HCT116 (cell line): ENCODE measurements around the gene CC2D2B. TPM values are rescaled to one million over a fixed set of nuclear protein-coding genes. Genes with fewer than 3 reads are reported as not detected.

Experiments
- ATAC-seq: fragments of 200-7000 bp; cut with Tn5 transposase; 2 replicates; pipeline ENCODE4 v1.9.1; 2020; ENCODE audit warnings: mild to moderate bottlenecking, moderate library complexity
- BruUV-seq: library from RNA; stranded (reverse); fragments of 400-500 nt; replicated peaks from 2 replicates; lab custom pipeline; 2021; lab: Mats Ljungman, UMichigan
- CTCF ChIA-PET: fragments of 300-600 bp; sonication (Branson Sonifier 250); formaldehyde crosslinking; loops from one replicate; lab custom pipeline; 2021; ENCODE audit warnings: antibody characterized with exemption; lab: Charles Lee
- POLR2A ChIA-PET: fragments of 300-600, 350-600 bp; sonication (Branson Sonifier 250); formaldehyde crosslinking; loops from one replicate; lab custom pipeline; 2021; ENCODE audit warnings: antibody characterized with exemption; lab: Charles Lee
- RAD21 ChIA-PET, 2 experiments: fragments of 300-600 bp; sonication (Branson Sonifier 250); formaldehyde crosslinking; loops; one replicate each; lab custom pipeline; 2023; ENCODE audit warnings: low total read pairs in 2 of 2; ENCODE audit not compliant: uncharacterized antibody in 2 of 2, unreplicated experiment in 2 of 2, low non-redundant PET in 1 of 2; lab: Charles Lee
- DNase-seq: peaks from one replicate; pipeline ENCODE4 v3.0.0-alpha.2; 2010; ENCODE audit warnings: low read depth, low spot score
- H2AFZ ChIP-seq: fragments of 200-600 bp; shearing (Covaris generic), sonication (generic); 2 replicates; pipeline ENCODE4 v1.6.1; 2017; ENCODE audit warnings: low read depth, mixed run types, mixed read lengths, antibody characterized with exemption, low read length; ENCODE audit not compliant: poor library complexity, severe bottlenecking
- H3K27ac ChIP-seq: 2 replicates; pipeline ENCODE4 v1.5.1; 2012; ENCODE audit warnings: low read depth, low read length
- H3K27me3 ChIP-seq: fragments of 200-600 bp; sonication (generic); 2 replicates; pipeline ENCODE4 v1.6.1; 2016; ENCODE audit warnings: mixed run types, low read length, mixed read lengths; ENCODE audit not compliant: insufficient read depth
- H3K36me3 ChIP-seq, 2 experiments: fragments of 200-500 bp in 1 of 2; fragments of 200-600 bp in 1 of 2; sonication (Bioruptor generic) in 1 of 2; sonication (generic) in 1 of 2; 2 replicates each; pipeline versions ENCODE4 v1.5.1 to v1.6.1; 2014 to 2016; ENCODE audit warnings: low read length in 2 of 2, inconsistent platforms in 1 of 2, mixed read lengths in 1 of 2, mixed run types in 1 of 2; ENCODE audit not compliant: insufficient read depth in 2 of 2, control insufficient read depth in 1 of 2
- H3K4me1 ChIP-seq, 2 experiments: fragments of 200-600 bp in 1 of 2; sonication (generic) in 1 of 2; 2 replicates each; pipeline versions ENCODE4 v1.5.1 to v1.6.1; 2012 to 2017; ENCODE audit warnings: low read length in 2 of 2, inconsistent platforms in 1 of 2, mild to moderate bottlenecking in 1 of 2, mixed read lengths in 1 of 2, mixed run types in 1 of 2, moderate library complexity in 1 of 2; ENCODE audit not compliant: insufficient read depth in 2 of 2, control insufficient read depth in 1 of 2
- H3K4me2 ChIP-seq: fragments of 200-600 bp; sonication (generic); 2 replicates; pipeline ENCODE4 v1.6.1; 2017; ENCODE audit warnings: mixed run types, low read length, mixed read lengths
- H3K4me3 ChIP-seq, 2 experiments: fragments of 200-600 bp in 1 of 2; sonication (generic) in 1 of 2; replicated peaks in 1 of 2; 2 replicates each; pipeline ENCODE4 v1.5.1; 2011 to 2016; ENCODE audit warnings: low read length in 2 of 2, control low read depth in 1 of 2, low read depth in 1 of 2, mild to moderate bottlenecking in 1 of 2, mixed read lengths in 1 of 2, mixed run types in 1 of 2
- H3K79me2 ChIP-seq: fragments of 200-600 bp; sonication (generic); 2 replicates; pipeline ENCODE4 v1.6.1; 2017; ENCODE audit warnings: mild to moderate bottlenecking, mixed run types, low read length, moderate library complexity, mixed read lengths; ENCODE audit not compliant: insufficient read depth
- H3K9ac ChIP-seq: fragments of 200-600 bp; sonication (generic); 2 replicates; pipeline ENCODE4 v1.6.1; 2016; ENCODE audit warnings: low read length, mixed read lengths
- H3K9me2 ChIP-seq: fragments of 200-600 bp; sonication (generic), shearing (Covaris generic); 2 replicates; pipeline ENCODE4 v1.6.1; 2017; ENCODE audit warnings: mixed run types, mild to moderate bottlenecking, moderate library complexity; ENCODE audit not compliant: insufficient read depth
- H3K9me3 ChIP-seq, 2 experiments: fragments of 200-500 bp in 1 of 2; fragments of 200-600 bp in 1 of 2; sonication (Bioruptor generic) in 1 of 2; sonication (generic) in 1 of 2; 2 replicates each; pipeline ENCODE4 v1.6.1; 2014 to 2017; ENCODE audit warnings: low read length in 2 of 2, mixed read lengths in 2 of 2, inconsistent platforms in 1 of 2, low read depth in 1 of 2, mild to moderate bottlenecking in 1 of 2, mixed run types in 1 of 2, moderate library complexity in 1 of 2; ENCODE audit not compliant: control insufficient read depth in 1 of 2, insufficient read depth in 1 of 2
- H4K20me1 ChIP-seq: fragments of 200-600 bp; sonication (generic), shearing (Covaris generic); 2 replicates; pipeline ENCODE4 v1.6.1; 2017; ENCODE audit warnings: mixed run types, mild to moderate bottlenecking, moderate library complexity; ENCODE audit not compliant: insufficient read depth
- CBX3 ChIP-seq: IDR thresholded peaks from 2 replicates; pipeline ENCODE4 v1.6.1; 2012; ENCODE audit warnings: low read depth
- EGR1 ChIP-seq: IDR thresholded peaks from 2 replicates; pipeline ENCODE4 v1.6.1; 2012; ENCODE audit warnings: low read depth
- EZH2 ChIP-seq: fragments of 200-600 bp; sonication (generic); IDR thresholded peaks from 2 replicates; pipeline ENCODE4 v1.6.1; 2017; ENCODE audit warnings: antibody characterized with exemption, mixed run types
- FOSL1 ChIP-seq: IDR thresholded peaks from 2 replicates; pipeline ENCODE4 v1.6.1; 2012; ENCODE audit warnings: low read depth
- JUND ChIP-seq: IDR thresholded peaks from 2 replicates; pipeline ENCODE4 v1.6.1; 2012
- POLR2A ChIP-seq: IDR thresholded peaks from 2 replicates; pipeline ENCODE4 v1.7.0; 2011; ENCODE audit warnings: borderline replicate concordance; ENCODE audit not compliant: insufficient read depth, insufficient read length; ENCODE audit errors: extremely low read depth
- RAD21 ChIP-seq: IDR thresholded peaks from 2 replicates; pipeline ENCODE4 v1.6.1; 2012; ENCODE audit warnings: low read depth, mild to moderate bottlenecking
- SIN3A ChIP-seq: IDR thresholded peaks from 2 replicates; pipeline ENCODE4 v1.6.1; 2012; ENCODE audit warnings: low read depth
- SP1 ChIP-seq: IDR thresholded peaks from 2 replicates; pipeline ENCODE4 v1.6.1; 2012; ENCODE audit warnings: low read depth
- SRF ChIP-seq: IDR thresholded peaks from 2 replicates; pipeline ENCODE4 v1.6.1; 2012; ENCODE audit warnings: low read depth
- TCF7L2 ChIP-seq: IDR thresholded peaks from 2 replicates; pipeline ENCODE4 v1.7.0; 2011; ENCODE audit warnings: borderline replicate concordance, inconsistent platforms; ENCODE audit not compliant: insufficient read depth, insufficient read length; ENCODE audit errors: extremely low read depth
- YY1 ChIP-seq: IDR thresholded peaks from 2 replicates; pipeline ENCODE4 v1.6.1; 2011; ENCODE audit warnings: low read length, low read depth, moderate library complexity, mild to moderate bottlenecking; ENCODE audit not compliant: insufficient replicate concordance; ENCODE audit errors: extremely low read depth
- ZFX ChIP-seq: fragments of 450-650 bp; IDR thresholded peaks from 2 replicates; pipeline ENCODE4 v1.6.1; 2017
- ZNF274 ChIP-seq: fragments of 200-500 bp; sonication (Bioruptor generic); IDR thresholded peaks from 2 replicates; pipeline ENCODE4 v1.6.1; 2014; ENCODE audit warnings: mild to moderate bottlenecking, low read depth, low read length, inconsistent platforms
- intact Hi-C: fragments of 100-400 bp; cut with micrococcal nuclease; formaldehyde crosslinking; loops from 2 replicates; pipeline ENCODE4 v1.10.0; 2022
- total RNA-seq: library from RNA; stranded (reverse); gene quantifications from one replicate; pipeline ENCODE4 v1.2.1, GENCODE V29; 2021; ENCODE audit not compliant: unreplicated experiment
- TF ChIP-seq, protein P1 (sequence below): IDR thresholded peaks from 2 replicates; pipeline ENCODE4 v1.6.1; 2011; ENCODE audit warnings: mild to moderate bottlenecking, low read length, moderate library complexity; ENCODE audit not compliant: insufficient replicate concordance; ENCODE audit errors: extremely low read depth
- TF ChIP-seq, protein P2 (sequence below): IDR thresholded peaks from 2 replicates; pipeline ENCODE4 v1.6.1; 2012
- TF ChIP-seq, protein P3 (sequence below), 3 experiments: fragments of 200-600 bp in 1 of 3; sonication (generic) in 1 of 3; IDR thresholded peaks in 2 of 3; conservative IDR thresholded peaks in 1 of 3; 2 replicates each; pipeline ENCODE4 v1.5.1; 2012 to 2017; ENCODE audit warnings: low read depth in 2 of 3, low read length in 2 of 3, antibody characterized with exemption in 1 of 3, borderline replicate concordance in 1 of 3, control low read depth in 1 of 3, mild to moderate bottlenecking in 1 of 3, mixed read lengths in 1 of 3, mixed run types in 1 of 3, moderate library complexity in 1 of 3; ENCODE audit not compliant: insufficient read depth in 1 of 3
- TF ChIP-seq, protein P4 (sequence below): IDR thresholded peaks from 2 replicates; pipeline ENCODE4 v1.6.1; 2012

The CC2D2B gene
- total RNA-seq, 1 experiment from 2014 or later: 0.20 TPM

DNA sequence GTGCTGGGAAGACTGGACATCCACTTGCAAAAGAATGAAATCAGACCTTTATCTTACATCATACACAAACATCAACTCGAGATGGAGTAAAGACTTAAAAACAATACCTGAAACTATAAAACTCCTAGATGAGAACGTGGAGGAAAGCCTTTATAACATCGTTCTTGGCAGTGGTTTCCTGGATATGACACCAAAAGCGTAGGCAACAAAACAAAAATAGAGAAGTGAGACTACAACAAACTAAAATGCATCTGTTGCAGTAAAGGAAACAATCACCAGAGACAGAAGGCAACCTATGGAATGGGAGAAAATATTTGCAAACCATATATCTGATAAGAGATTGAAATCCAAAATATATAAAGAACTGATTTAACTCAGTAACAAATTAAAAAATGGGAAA, 33.3 kb downstream of the CC2D2B start:
- no peaks in the 10 kb centered on the region for H3K27me3 ChIP-seq
- POLR2A ChIA-PET: no interaction called here
- H3K9ac ChIP-seq: no peak overlapping the region
- H3K27ac ChIP-seq: no peak overlapping the region
- no peaks in the 10 kb centered on the region for H3K9me2 ChIP-seq
- ATAC-seq (no peak), DNase-seq (no peak)
- no peaks in the 10 kb centered on the region; a peak in 1 of 4 replicates for H3K9me3 ChIP-seq
- no peak overlapping the region for H2AFZ ChIP-seq
- no peak overlapping the region for H3K4me2 ChIP-seq
- intact Hi-C loops: no loop called here
- RAD21 ChIA-PET: no interaction called here
- no peaks in the 10 kb centered on the region for H3K79me2 ChIP-seq
- TF ChIP-seq ZFX (no peak), EGR1 (no peak), ZNF274 (no peak), JUND (no peak), TCF7L2 (no peak), SIN3A (no peak), EZH2 (no peak), SRF (no peak), SP1 (no peak), CBX3 (no peak), RAD21 (no peak), YY1 (no peak), POLR2A (no peak), FOSL1 (no peak)
- TF ChIP-seq, protein P1, sequence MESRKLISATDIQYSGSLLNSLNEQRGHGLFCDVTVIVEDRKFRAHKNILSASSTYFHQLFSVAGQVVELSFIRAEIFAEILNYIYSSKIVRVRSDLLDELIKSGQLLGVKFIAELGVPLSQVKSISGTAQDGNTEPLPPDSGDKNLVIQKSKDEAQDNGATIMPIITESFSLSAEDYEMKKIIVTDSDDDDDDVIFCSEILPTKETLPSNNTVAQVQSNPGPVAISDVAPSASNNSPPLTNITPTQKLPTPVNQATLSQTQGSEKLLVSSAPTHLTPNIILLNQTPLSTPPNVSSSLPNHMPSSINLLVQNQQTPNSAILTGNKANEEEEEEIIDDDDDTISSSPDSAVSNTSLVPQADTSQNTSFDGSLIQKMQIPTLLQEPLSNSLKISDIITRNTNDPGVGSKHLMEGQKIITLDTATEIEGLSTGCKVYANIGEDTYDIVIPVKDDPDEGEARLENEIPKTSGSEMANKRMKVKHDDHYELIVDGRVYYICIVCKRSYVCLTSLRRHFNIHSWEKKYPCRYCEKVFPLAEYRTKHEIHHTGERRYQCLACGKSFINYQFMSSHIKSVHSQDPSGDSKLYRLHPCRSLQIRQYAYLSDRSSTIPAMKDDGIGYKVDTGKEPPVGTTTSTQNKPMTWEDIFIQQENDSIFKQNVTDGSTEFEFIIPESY: no peak
- TF ChIP-seq, protein P2, sequence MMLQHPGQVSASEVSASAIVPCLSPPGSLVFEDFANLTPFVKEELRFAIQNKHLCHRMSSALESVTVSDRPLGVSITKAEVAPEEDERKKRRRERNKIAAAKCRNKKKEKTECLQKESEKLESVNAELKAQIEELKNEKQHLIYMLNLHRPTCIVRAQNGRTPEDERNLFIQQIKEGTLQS: no peak
- TF ChIP-seq, protein P3, sequence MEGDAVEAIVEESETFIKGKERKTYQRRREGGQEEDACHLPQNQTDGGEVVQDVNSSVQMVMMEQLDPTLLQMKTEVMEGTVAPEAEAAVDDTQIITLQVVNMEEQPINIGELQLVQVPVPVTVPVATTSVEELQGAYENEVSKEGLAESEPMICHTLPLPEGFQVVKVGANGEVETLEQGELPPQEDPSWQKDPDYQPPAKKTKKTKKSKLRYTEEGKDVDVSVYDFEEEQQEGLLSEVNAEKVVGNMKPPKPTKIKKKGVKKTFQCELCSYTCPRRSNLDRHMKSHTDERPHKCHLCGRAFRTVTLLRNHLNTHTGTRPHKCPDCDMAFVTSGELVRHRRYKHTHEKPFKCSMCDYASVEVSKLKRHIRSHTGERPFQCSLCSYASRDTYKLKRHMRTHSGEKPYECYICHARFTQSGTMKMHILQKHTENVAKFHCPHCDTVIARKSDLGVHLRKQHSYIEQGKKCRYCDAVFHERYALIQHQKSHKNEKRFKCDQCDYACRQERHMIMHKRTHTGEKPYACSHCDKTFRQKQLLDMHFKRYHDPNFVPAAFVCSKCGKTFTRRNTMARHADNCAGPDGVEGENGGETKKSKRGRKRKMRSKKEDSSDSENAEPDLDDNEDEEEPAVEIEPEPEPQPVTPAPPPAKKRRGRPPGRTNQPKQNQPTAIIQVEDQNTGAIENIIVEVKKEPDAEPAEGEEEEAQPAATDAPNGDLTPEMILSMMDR (IDR thresholded peaks at IDR 0.05 in 2 of 3, conservative IDR thresholded peaks at IDR 0.05 in 1 of 3; ENCODE audit: borderline replicate concordance in 1 of 3, insufficient read depth in 1 of 3, low read depth in 2 of 3, low read length in 2 of 3): no peak
- TF ChIP-seq, protein P4, sequence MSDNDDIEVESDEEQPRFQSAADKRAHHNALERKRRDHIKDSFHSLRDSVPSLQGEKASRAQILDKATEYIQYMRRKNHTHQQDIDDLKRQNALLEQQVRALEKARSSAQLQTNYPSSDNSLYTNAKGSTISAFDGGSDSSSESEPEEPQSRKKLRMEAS: no peak
- no peaks in the 10 kb centered on the region for H3K4me1 ChIP-seq
- no peaks in the 10 kb centered on the region for H3K36me3 ChIP-seq
- CTCF ChIA-PET: no interaction called here
- H3K4me3 ChIP-seq: no peak overlapping the region
- H4K20me1 ChIP-seq: no peaks in the 10 kb centered on the region
- no TSS peak for BruUV-seq
